Erythroblast (primary cell): Measurements from ENCODE around the gene SPTLC2.
"Not testable (repeated sequence)": the region's sequence is repeated elsewhere in the genome, so short reads cannot be mapped to it uniquely, and the experiment has no call there.

Experiments used
- DNase-seq, 2 experiments: peaks; one replicate each; lab custom pipeline; 2025; lab: John Stamatoyannopoulos, UW
- GATA1 ChIP-seq: IDR thresholded peaks from 2 replicates; pipeline ENCODE4 v1.6.1; 2011; ENCODE audit warnings: low read depth, mild to moderate bottlenecking, control low read depth, low read length, moderate library complexity
- POLR2A ChIP-seq: IDR thresholded peaks from 2 replicates; pipeline ENCODE4 v1.6.1; 2011; ENCODE audit warnings: mild to moderate bottlenecking, low read length

SPTLC2 gene

DNA sequence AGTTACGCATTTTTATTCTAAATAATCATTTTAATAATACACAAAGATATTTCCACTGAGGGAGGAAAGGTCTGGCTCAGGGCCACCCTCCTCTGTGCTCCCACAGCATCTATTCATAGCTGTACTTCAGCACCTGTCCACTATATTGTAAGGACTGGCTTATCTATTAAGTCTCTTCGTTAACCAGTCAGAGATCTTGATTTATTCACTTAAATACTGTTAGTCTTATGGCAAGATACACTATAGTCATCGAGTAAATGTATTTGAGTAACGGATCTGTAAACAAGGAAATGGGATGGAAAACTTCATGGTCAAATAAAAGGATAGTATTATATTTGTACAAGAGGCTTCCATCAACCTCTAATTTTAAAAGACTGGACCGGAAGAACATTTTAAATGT, 54.6 kb downstream of the SPTLC2 start:
- TF ChIP-seq GATA1, result no peak

DNA sequence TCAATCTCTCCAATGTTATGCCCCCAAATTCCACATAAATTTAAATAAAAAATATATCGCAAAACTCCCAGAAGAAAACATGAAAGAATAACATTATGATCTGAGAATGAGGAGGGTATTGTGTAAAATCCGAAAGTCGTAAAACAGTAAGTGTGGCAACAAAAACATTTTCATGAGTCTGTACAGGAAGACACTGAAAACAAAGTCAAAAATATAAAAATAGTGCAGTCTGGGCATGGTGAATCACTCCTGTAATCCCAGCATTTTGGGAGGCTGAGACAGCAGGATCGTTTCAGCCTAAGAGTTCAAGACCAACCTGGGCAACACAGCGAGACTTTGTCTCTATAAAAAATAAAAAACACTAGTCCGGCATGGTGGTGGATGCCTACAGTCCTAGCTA, 57.1 kb downstream of the SPTLC2 start:
- no peak for TF ChIP-seq POLR2A
- TF ChIP-seq GATA1, result no peak
- DNase-seq, result no peak

More for the DNA sequence above, 54.6 kb downstream of the SPTLC2 start:
- DNase-seq, result no peak

DNA sequence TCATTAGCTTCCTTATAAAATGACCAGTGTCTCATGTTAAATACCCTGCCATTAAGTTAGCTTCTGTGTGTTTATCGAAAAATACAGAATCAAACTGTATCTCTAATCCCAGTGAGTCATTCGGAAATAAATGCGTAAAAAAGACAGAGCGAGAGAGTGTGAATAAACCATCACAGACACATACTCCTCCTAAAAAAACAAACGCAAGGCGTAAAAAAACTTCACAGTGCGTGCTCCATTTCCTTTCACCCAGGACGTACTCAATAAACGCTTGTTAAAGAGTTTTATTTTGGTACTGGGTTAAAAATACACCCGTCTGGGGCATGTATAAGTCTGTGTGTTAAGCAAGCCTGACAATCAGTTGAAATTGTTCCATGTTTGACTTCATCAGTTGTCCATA, 59.0 kb downstream of the SPTLC2 start:
- TF ChIP-seq GATA1 (no peak), POLR2A (no peak)
- DNase-seq, result no peak

DNA sequence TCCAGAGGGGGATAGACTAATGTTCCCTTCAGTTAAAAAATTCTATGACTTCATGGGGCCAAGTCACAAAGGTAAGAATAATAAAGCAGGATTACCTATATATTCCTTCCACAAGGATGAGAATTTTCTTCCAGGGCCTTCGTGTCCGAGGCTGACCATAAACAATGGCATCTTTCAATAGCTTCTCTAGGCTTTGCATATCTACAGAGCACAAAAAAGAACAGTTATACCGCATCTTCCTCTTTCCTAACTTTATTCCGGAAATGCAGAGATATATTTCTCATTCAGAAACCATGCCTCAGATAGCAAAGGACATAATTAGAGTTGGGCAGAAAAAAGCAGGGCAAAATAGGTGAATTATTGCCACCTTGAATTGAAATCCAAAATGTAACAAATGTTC, 59.5 kb downstream of the SPTLC2 start:
- no peak for DNase-seq
- TF ChIP-seq POLR2A (no peak), GATA1 (no peak)

DNA sequence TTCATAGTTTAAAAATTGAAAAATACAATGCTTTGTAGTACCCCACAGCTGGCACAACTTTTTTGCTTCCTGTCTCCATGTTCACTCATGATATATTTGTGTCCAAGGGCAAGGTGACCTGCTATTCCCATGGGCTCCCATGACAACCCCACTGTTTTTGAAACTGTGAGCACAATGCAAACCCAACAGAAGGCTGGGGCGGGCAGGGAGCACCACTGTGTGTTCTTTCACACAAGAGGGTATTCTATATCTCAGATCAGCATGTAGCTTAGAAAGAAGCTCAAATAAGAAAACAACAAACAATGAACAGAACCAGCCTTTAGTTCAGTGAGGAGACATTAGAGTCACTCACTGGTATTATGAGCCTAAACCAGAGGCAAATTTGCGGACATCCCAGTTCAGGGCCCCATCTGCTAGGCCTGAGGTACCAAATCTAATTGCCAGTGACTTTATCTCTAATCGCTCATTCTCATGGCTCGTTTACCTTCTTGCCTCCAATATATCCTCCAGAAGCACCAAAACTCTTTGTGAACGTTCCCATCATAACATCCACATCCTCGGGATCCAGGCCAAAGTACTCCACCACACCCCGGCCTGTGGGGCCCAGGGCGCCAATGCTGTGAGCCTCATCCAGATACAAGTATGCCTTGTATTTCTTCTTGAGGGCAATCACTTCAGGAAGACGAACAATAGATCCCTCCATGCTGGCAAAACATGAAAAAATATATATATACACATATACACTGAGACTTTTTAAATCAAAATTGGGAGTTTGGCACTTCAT, 61.4 kb downstream of the SPTLC2 start:
- DNase-seq, result no peak
- TF ChIP-seq POLR2A, result no peak
- TF ChIP-seq GATA1, result no peak

DNA sequence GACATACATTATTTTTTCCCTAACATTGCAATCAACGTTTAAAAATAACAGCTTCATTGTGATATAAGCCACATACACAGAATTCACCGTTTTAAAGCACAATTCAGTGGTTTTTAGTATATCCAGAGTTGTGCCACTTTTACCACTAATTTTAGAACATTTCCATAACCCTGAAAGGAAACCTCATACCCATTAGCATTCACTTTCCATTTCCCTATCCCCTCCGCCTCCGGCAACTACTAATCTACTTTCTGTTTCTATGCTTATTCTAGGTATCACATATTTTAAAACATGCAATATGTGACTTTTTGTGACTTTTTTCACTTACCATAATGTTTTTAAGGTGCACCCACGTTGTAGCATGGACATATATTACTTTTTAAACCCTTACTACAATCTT, 62.2 kb downstream of the SPTLC2 start:
- DNase-seq, result no peak
- TF ChIP-seq POLR2A (no peak), GATA1 (no peak)

DNA sequence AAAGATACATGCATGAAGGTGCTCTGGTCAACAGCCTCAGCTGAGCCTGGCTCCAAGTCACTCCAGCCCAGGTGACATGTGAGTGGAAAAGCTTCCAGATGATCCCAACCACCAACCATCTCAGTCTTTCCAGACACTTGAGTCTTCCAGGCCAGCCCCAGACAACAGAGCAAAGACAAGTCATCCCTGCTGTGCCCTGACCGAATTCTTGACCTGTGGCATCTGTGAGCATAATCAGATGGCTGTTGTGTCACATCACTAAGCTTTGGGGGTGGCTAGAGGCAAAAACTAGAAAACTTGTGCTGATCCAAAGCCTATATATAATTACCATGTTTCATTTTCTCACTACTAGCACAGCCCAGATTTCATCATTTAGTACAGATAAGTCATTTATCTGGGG, 67.0 kb downstream of the SPTLC2 start:
- no peak for DNase-seq
- TF ChIP-seq GATA1 (no peak), POLR2A (no peak)

DNA sequence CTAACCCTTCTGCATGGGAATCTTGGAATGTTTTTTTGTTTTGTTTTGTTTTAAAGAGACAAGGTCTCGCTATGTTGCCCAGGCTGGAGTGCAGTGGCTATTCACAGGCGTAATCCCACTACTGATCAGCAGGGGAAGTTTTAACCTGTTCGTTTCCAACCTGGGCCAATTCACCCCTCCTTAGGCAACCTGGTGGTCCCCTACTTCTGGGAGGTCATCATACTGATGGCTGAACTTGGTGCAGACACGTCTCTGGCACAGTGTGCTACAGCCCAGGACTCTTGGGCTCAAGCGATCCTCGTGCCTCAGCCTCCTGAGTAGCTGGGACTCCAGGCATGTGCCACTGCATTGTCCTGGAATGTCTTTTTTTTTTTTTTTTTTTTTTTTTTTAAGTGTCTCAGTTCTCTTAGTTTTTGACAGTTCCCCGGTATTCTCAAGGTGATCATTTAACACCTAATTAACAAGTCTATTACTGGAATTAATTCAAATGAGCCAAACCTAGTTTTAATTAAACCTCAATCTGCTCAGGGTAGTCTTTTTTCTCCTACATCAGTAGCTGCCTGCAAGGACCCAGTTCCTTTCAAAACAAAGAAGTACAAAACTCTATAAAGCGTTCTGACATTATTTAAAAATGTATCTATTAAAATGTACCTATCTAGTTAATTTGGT, 68.8 kb downstream of the SPTLC2 start:
- DNase-seq, result no peak

DNA sequence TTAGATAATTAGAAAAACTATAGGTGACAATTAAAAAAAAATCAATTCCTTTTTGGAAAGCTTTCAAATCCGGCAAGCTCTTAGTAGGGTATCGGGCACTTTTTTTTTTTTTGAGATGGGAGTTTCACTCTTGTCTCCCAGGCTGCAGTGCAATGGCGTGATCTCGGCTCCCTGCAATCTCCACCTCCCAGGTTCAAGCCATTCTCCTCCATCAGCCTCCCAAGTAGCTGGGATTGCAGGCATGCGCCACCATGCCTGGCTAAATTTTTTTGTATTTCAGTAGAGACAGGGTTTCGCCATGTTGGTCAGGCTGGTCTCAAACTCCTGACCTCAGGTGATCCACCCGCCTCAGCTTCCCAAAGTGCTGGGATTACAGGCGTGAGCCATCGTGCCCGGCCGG, 71.3 kb downstream of the SPTLC2 start:
- DNase-seq, result not testable (repeated sequence)

More for the DNA sequence above, 68.8 kb downstream of the SPTLC2 start:
- TF ChIP-seq GATA1 (no peak), POLR2A (no peak)

DNA sequence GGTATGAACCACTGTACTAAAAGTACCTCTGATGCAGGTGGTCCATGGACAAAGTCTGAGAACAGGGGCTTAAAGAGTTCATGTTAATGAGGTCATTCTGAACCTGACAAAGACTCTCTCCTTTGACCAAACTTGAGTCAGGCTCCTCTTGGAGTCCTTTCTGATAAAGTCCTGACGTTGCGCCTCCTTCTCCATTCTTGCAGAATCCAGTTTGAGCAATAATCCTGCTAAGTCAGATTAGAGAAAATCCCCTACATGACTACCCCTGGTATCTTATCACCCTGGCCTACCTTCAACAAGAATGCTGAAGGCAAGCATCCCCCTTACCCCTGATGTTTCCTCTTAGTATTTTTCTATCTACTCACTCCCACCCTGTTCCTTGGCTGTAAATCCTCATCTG, 71.9 kb downstream of the SPTLC2 start:
- TF ChIP-seq POLR2A, result no peak
- TF ChIP-seq GATA1, result no peak
- DNase-seq, result peak; percentile 21 to 51

DNA sequence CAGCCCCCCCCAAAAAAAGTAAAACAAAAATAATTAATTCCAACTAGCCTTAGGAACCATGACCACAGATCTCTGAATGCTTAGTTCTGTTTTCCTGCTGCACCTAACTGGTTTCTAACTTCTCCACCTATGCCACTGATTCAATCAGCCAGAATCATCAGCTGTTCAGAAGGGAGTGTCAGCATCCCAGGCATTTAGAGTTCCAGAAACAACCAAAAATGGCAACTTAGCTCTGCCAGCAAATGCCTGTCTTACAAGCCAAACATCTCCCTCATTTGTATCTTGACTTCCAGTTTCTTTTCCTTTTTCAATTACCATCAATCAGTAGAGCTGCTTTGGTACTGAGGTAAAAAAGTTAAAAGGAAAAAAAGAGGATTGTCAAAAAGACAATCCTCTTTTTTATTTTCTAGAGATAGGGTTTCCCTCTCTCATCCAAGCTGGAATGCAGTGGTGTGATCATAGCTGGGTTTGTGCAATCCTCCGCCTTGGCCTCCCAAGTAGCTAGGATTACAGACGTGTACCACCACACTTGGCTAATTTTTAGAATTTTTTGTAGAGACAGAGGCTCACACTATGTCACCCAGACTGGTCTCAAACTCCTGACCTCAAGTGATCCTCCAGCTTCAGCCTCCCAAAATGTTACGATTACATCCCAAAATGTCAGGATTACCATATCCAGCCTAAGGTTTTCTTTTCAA, 72.7 kb downstream of the SPTLC2 start:
- DNase-seq, result no peak
- TF ChIP-seq POLR2A, result no peak
- TF ChIP-seq GATA1, result no peak

DNA sequence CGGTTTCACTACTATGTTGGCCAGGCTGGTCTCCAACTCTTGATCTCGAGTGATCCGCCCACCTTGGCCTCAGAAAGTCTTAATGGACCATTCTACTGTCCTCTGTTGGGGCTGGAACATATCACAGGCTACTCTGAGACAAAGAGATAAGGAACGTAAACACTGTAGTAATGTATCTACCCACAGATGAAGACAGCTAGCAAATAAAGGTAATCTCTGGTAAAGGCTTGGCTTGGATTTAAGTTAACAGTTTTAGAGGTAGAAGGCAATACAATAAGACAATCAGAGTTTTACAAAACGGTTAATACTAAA, 73.2 kb downstream of the SPTLC2 start:
- peak; percentile 15 to 63 for DNase-seq
- TF ChIP-seq POLR2A (no peak), GATA1 (no peak)

DNA sequence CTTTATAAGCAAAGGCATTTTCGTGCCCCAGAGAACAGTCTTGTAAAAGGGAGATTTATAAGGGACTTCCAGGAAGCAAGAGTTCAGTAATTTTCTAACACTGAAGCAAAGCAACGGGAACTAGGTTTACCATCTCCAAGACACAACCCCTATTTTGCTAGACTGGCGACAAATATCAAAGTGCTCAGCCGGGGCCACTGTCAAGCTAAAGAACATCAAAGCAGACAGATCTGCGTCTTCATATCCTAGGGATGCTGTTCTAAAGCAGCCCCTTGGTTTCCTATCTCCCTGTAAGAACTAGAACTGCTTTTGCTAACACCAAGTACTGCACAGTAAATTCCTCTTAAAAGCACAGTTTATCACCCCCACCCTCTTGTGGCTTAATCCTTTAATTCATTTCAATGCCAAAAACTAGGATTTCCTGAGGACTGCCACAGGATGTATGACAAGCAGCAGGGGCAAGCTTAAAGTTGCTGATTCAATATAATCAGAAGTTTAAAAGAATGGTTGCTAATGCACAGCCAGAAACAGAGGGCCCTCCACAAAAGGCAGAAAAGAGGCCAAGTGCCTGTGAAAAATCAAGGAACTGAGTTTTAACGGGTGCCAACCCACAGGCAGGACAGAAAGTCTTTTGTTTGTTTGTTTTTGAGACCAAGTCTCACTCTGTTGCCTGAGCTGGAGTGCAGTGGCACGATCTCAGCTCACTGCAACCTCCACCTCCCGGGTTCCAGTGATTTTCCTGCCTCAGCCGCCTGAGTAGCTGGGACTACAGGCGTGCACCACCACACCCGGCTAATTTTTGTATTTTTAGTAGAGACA, 73.8 kb downstream of the SPTLC2 start:
- DNase-seq, result no peak
- TF ChIP-seq POLR2A, result no peak
- TF ChIP-seq GATA1, result no peak

DNA sequence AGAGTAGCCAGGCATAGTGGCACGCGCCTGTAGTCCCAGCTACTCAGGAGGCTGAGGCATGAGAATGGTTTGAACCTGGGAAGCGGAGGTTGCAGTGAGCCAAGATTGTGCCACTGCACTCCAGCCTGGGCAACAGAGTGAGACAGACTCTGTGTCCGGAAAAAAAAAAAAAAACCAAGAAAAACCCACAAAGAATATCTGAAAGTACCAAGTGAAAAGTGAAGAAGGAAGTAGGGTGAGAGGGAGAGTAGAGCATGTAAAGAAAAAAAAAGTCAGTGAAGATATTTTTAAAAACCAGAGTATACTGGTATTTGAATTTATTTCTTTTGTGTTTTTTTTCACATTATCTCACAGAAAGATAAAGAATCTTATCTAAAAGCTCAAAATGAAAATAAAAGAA, 74.5 kb downstream of the SPTLC2 start:
- no peak for DNase-seq

DNA sequence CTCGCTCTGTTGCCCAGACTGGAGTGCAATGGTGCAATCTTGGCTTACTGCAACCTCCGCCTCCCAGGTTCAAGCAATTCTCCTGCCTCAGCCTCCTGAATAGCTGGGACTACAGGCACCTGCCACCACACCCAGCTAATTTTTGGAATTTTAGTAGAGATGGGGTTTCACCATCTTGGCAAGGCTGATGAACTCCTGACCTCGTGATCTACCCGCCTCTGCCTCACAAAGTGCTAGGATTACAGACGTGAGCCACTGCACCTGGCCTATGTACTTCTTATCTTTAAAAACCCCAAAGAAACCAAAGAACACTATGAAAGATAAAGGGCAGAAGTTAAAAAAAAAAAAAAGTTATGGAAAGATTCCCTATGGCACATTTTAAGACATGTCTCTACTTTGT, 79.5 kb downstream of the SPTLC2 start:
- not testable (repeated sequence) for DNase-seq

More for the DNA sequence above, 74.5 kb downstream of the SPTLC2 start:
- no peak for TF ChIP-seq POLR2A
- TF ChIP-seq GATA1, result no peak
